ENCODE results near the gene TSFM. TPM values are rescaled to one million over a fixed set of nuclear protein-coding genes. Genes with fewer than 3 reads are reported as not detected.

TSFM gene
- total RNA-seq, 1 experiment from 2014 or later, result 40.3 TPM

GRCh38 chr12:57837864-57838562 lies 55.4 kb downstream of the TSFM start:
- Histone ChIP-seq H3K9me3 (ENCODE audit: control insufficient read depth, insufficient read depth, low read depth, low read length) (no peaks in the 10 kb centered on the region), H3K27ac (ENCODE audit: low read length) (peak overlapping the region; percentile 83), H3K36me3 (ENCODE audit: control insufficient read depth, insufficient read depth, low read length) (no peaks in the 10 kb centered on the region), H3K4me1 (ENCODE audit: control insufficient read depth, insufficient read depth, low read length) (peaks cover 93% of the 10 kb centered on the region), H3K27me3 (ENCODE audit: control insufficient read depth, insufficient read depth, low read length) (no peaks in the 10 kb centered on the region), H3K4me3 (ENCODE audit: low read depth in 2 of 2, low read length in 2 of 2) (peak overlapping the region in 1 of 2 experiments; percentile 4; a peak in 1 of 4 replicates)
- ATAC-seq (peak; percentile 68), DNase-seq (ENCODE audit: low read depth, low spot score) (no peak)
- CTCF ChIA-PET, result interaction anchor here (0.5 to 0.6 kb wide), 3 partner anchors 35 to 59 kb away, joined by 3 to 8 read pairs (median 5); no protein-coding TSS in a partner anchor
- in situ Hi-C loops (cut with HindIII; ENCODE audit: low pct_unique_long_range_greater_than_20kb, low sequenced_read_pairs) (no loop called here), intact Hi-C loops (cut with micrococcal nuclease; ENCODE audit: unreplicated experiment) (no loop called here)
- BruUV-seq (replicated peaks), result no TSS peak
- no peak for TF ChIP-seq TCF7L2 (IDR thresholded peaks at IDR 0.05; ENCODE audit: low read depth, low read length)
- POLR2A ChIA-PET, result interaction anchor here (0.8 kb wide), 1 partner anchor 66 kb away, joined by 4 read pairs; no protein-coding TSS in a partner anchor

DNA sequence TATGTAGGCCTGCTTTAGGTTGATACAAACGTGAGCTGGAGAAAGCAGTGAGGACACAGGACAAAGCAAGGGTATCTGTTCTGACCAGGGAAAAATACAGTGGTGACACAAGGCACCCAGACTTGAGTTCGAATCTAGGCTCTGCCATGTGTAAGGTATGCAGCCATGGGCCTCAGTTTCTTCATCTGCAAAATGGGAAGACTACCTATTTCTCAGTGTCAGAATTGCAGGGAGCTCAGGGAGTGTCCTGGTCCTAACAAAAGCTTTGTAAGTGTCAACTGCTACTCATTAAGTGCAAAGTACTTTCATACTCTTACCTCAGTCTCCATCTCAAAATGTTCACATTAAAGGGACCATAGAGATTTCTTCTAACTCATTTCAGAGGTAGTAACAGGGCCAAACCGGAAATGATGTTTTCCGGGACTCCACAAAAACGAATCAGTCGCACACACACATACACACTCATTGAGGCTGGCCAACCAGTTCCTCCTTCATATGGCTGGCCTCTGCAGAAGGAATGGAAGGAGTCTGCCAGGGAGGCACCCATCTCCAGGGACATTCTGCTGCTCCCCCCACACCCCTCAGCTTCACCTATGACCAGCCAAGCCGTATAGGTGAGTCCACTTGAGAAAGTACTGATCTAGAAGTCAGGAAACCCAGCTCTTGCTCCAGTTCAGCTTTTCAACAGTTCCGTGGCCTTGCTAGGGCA lies 56.2 kb downstream of the TSFM start:
- intact Hi-C loops (cut with micrococcal nuclease; ENCODE audit: unreplicated experiment), result no loop called here
- ATAC-seq (no peak), DNase-seq (ENCODE audit: low read depth, low spot score) (no peak)
- H3K27me3 ChIP-seq (ENCODE audit: control insufficient read depth, insufficient read depth, low read length), result no peaks in the 10 kb centered on the region
- 0 out of 4 replicates have a peak overlapping the region, but pooled peaks of 1 of the 2 experiments have one; percentile 4 for H3K4me3 ChIP-seq (ENCODE audit: low read depth in 2 of 2, low read length in 2 of 2)
- peaks cover 93% of the 10 kb centered on the region for H3K4me1 ChIP-seq (ENCODE audit: control insufficient read depth, insufficient read depth, low read length)
- peak overlapping the region; percentile 83 for H3K27ac ChIP-seq (ENCODE audit: low read length)
- H3K36me3 ChIP-seq (ENCODE audit: control insufficient read depth, insufficient read depth, low read length), result no peaks in the 10 kb centered on the region
- in situ Hi-C loops (cut with HindIII; ENCODE audit: low pct_unique_long_range_greater_than_20kb, low sequenced_read_pairs), result no loop called here
- CTCF ChIA-PET, result interaction anchor here (0.6 to 0.9 kb wide), 3 partner anchors 57 to 294 kb away, joined by 3 to 8 read pairs (median 4); no protein-coding TSS in a partner anchor
- H3K9me3 ChIP-seq (ENCODE audit: control insufficient read depth, insufficient read depth, low read depth, low read length), result no peaks in the 10 kb centered on the region
- BruUV-seq (replicated peaks), result no TSS peak
- POLR2A ChIA-PET, result no interaction called here
- TF ChIP-seq SIN3A (IDR thresholded peaks at IDR 0.05; ENCODE audit: borderline replicate concordance, insufficient read depth, low read depth, low read length), result no peak
- TF ChIP-seq CTCF (IDR thresholded peaks at IDR 0.05), result no peak

DNA sequence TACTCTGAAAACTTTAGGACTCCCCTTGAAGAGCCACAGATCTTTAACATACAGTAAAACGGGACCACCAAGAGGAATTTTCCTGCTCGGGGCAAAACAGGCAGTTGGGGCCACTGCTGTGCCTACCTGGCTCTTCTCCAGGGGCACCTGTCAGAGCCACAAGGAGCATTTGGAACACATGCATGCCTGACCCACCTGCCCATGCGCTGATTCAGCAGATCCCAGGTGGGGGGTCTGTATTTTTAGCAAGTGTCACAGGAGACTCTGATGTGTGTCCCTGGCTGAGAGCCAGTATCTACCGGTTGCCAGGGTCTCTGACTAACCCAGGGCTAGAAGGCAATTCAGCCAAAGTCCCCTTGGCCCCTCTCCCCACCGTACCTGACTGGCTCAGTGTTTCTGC lies 57.4 kb downstream of the TSFM start:
- POLR2A ChIA-PET, result no interaction called here
- no peaks in the 10 kb centered on the region for H3K27me3 ChIP-seq (ENCODE audit: control insufficient read depth, insufficient read depth, low read length)
- DNase-seq (ENCODE audit: low read depth, low spot score), result no peak
- in situ Hi-C loops (cut with HindIII; ENCODE audit: low pct_unique_long_range_greater_than_20kb, low sequenced_read_pairs) (no loop called here), intact Hi-C loops (cut with micrococcal nuclease; ENCODE audit: unreplicated experiment) (no loop called here)
- BruUV-seq (replicated peaks), result no TSS peak
- TF ChIP-seq REST (IDR thresholded peaks at IDR 0.05; ENCODE audit: insufficient read depth in 1 of 2, low read depth in 2 of 2, low read length in 1 of 2), result no peak
- TF ChIP-seq SIN3A (IDR thresholded peaks at IDR 0.05; ENCODE audit: borderline replicate concordance, insufficient read depth, low read depth, low read length), result no peak
- TF ChIP-seq CTCF (IDR thresholded peaks at IDR 0.05), result no peak
- no peak for TF ChIP-seq TCF7L2 (IDR thresholded peaks at IDR 0.05; ENCODE audit: low read depth, low read length)
- H3K4me3 ChIP-seq (ENCODE audit: low read depth in 2 of 2, low read length in 2 of 2), result no peak overlapping the region
- peak overlapping the region; percentile 11; the same call in 1 of the 2 replicates for H3K27ac ChIP-seq (ENCODE audit: low read length)
- peaks cover 91% of the 10 kb centered on the region for H3K4me1 ChIP-seq (ENCODE audit: control insufficient read depth, insufficient read depth, low read length)
- no peaks in the 10 kb centered on the region for H3K9me3 ChIP-seq (ENCODE audit: control insufficient read depth, insufficient read depth, low read depth, low read length)
- ATAC-seq, result no peak
- CTCF ChIA-PET, result no interaction called here
- H3K36me3 ChIP-seq (ENCODE audit: control insufficient read depth, insufficient read depth, low read length), result peaks cover 2% of the 10 kb centered on the region; the same call in 1 of the 2 replicates

Measured in Panc1 (cell line).